Lung (tissue), 12 donors: ENCODE measurements around the gene ISLR. TPM values are rescaled to one million over a fixed set of nuclear protein-coding genes. Genes with fewer than 3 reads are reported as not detected.

Experiments used
- ATAC-seq: fragments of 200-7000 bp; cut with Tn5 transposase; one replicate; pipeline ENCODE4 v1.9.1; 2020; ENCODE audit warnings: moderate number of reproducible peaks; ENCODE audit not compliant: insufficient read depth, low FRiP score
- DNase-seq, 3 donors: peaks; one replicate each; pipeline ENCODE4 v3.0.0-alpha.2; 2013 to 2017
- H3K27ac ChIP-seq, 2 donors: one replicate each; pipeline ENCODE4 v1.5.1; 2013; ENCODE audit warnings: mild to moderate bottlenecking in 2 of 2, moderate library complexity in 2 of 2, control low read depth in 1 of 2, inconsistent platforms in 1 of 2, low read depth in 1 of 2, low read length in 1 of 2
- H3K27me3 ChIP-seq, 3 donors: one replicate each; pipeline ENCODE4 v1.5.1; 2013; ENCODE audit warnings: low read length in 2 of 3; ENCODE audit not compliant: control insufficient read depth in 3 of 3, insufficient read depth in 3 of 3
- H3K36me3 ChIP-seq, 4 donors: one replicate each; pipeline ENCODE4 v1.5.1; 2013; ENCODE audit warnings: low read length in 4 of 4, mild to moderate bottlenecking in 1 of 4, moderate library complexity in 1 of 4; ENCODE audit not compliant: control insufficient read depth in 4 of 4, insufficient read depth in 4 of 4
- H3K4me1 ChIP-seq, 5 donors: one replicate each; pipeline ENCODE4 v1.5.1; 2013; ENCODE audit warnings: low read length in 5 of 5, mild to moderate bottlenecking in 2 of 5, moderate library complexity in 1 of 5; ENCODE audit not compliant: control insufficient read depth in 5 of 5, insufficient read depth in 5 of 5
- H3K4me3 ChIP-seq: one replicate; pipeline ENCODE4 v1.5.1; 2013; ENCODE audit warnings: mild to moderate bottlenecking, control low read depth, moderate library complexity
- H3K9ac ChIP-seq, 2 donors: one replicate each; pipeline ENCODE4 v1.5.1; 2013; ENCODE audit warnings: low read length in 2 of 2, control low read depth in 1 of 2; ENCODE audit not compliant: insufficient read depth in 1 of 2
- H3K9me3 ChIP-seq, 4 donors: one replicate each; pipeline ENCODE4 v1.5.1; 2013; ENCODE audit warnings: low read length in 3 of 4, mild to moderate bottlenecking in 1 of 4, moderate library complexity in 1 of 4; ENCODE audit not compliant: control insufficient read depth in 4 of 4, insufficient read depth in 3 of 4
- CTCF ChIP-seq: IDR thresholded peaks from 2 replicates; pipeline ENCODE4 v1.5.1; 2012; ENCODE audit warnings: mild to moderate bottlenecking; ENCODE audit errors: control extremely low read depth, extremely low read depth
- WGBS, 2 donors: extraction: QIAGEN DNeasy Blood & Tissue Kit; methylation state at CpG; one replicate each; pipeline ENCODE4 v1.1.7; 2013; 5-methylcytosine and 5-hydroxymethylcytosine counted together
- polyA plus RNA-seq, 2 donors: library from polyadenylated mRNA; stranded (reverse); fragments of 200-250 nt; gene quantifications; one replicate each; pipeline ENCODE4 v1.2.1, GENCODE V29; 2013
- total RNA-seq, 2 donors: library from RNA; depleted of rRNA in 1 of 2; stranded (reverse); fragments of >200 nt in 1 of 2; gene quantifications; one replicate each; pipeline ENCODE4 v1.2.1, GENCODE V29; 2014 to 2021
- donor health status: control.
- donor health status: control.
- donor health status: Bipolar disorder and iron deficiency.
- donor health status: healthy.
- donor health status: DM: yes; HTN: yes; CAD: no.

Gene ISLR
- total and polyA plus RNA-seq, 4 donors, result 2.8 to 30.4 (median 14.2) TPM

DNA sequence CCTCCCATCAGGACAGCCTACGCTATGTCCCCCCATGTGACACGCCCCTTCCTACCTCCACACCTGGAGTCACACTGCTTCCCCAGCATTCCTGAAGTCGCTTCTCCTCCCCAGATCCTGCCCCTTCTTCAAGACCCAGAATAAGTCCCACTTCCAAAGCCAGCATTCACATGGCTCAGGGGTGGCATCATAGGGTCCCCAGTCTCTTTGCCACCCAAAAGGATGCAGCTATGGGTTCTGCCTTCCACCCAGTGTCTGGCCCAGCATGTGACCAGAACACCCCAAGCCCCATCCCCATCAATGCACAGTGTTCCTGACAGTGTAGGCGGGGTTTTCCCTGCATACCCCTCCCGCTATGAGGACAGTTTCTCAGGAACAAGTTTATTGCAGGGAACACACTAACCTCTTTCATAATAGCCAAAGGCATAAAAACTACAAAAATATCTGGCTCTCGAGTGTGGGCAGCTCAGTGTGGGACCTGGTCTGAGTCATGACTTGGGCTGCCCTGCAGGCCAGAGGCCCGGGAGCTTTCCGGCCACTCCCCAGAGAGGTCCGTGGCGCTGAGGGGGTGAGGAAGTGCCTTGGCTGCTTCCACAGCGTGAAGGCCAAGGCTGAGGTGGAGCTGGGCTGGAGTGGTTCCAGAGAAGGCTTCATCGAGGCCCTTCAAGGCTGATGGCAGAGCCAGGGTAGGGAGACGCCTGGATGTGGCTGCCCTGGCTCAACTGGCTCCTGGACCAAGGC is 5.8 kb downstream of the ISLR start:
- peaks cover 0 to 63% (median 20%) of the 10 kb centered on the region in 5 donors for H3K4me1 ChIP-seq
- no peak for TF ChIP-seq CTCF

DNA sequence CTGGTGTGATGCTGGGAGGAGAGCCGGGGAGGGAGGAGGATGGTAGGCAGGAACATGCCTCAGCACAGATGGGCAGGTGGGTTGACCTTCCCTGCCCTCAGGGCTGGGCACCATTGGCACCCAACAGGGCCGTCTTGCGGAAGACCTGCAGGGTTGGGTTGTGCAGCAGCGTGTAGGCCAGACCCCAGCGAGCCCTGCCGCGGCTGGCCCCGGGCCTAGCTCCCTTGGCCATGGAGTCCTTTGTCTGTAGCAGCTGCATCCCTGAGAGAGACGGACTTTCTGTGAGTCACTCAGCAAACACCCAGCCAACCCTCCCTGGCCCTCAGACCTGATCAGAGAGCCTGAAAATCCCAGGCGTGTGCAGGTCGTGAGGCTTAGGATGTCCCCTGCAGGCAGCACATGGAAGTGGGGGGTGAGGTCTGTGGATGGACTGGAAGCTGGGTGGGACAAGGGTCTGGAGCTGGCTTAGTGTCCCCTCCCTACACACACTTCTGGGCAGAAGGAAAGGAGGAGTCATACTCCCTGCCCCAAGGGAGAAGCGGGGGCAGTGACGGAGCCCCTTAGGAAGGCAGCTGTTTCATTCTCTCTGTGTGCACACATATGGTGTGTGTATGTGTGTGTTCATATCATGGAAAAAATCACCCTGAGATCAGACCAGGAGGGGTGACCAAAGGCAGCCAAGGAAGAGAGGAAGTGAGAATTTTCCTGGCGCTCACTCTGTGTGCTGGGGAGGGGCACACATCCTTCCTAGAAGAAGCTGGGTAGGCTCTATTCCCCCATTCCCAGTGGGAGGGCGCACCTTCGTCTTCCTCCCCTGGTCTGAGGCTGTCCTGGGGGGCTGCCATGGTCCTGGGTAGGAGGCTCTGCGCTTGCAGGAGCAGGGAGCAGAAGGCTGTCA is 6.7 kb downstream of the ISLR start:
- H3K27ac ChIP-seq, result peak overlapping the region; percentile 34 to 58
- 67 to 82% methylated on average over 17 of the region's 17 CpGs for WGBS, 2 donors
- H3K4me3 ChIP-seq, result no peak overlapping the region

More for the DNA sequence above, 5.8 kb downstream of the ISLR start:
- WGBS, 2 donors, result 54 to 66% methylated on average over 13 of the region's 13 CpGs
- Histone ChIP-seq H3K9me3 (no peaks in the 10 kb centered on the region), H3K4me3 (no peak overlapping the region), H3K27me3 (no peaks in the 10 kb centered on the region), H3K27ac (peak overlapping the region; percentile 58 to 63), H3K9ac (no peak overlapping the region), H3K36me3 (peaks cover 0 to 8% (median 0%) of the 10 kb centered on the region in 4 donors)
- DNase-seq (peak in 2 of 3 donors; percentile 26 to 60), ATAC-seq (peak; percentile 84)

DNA sequence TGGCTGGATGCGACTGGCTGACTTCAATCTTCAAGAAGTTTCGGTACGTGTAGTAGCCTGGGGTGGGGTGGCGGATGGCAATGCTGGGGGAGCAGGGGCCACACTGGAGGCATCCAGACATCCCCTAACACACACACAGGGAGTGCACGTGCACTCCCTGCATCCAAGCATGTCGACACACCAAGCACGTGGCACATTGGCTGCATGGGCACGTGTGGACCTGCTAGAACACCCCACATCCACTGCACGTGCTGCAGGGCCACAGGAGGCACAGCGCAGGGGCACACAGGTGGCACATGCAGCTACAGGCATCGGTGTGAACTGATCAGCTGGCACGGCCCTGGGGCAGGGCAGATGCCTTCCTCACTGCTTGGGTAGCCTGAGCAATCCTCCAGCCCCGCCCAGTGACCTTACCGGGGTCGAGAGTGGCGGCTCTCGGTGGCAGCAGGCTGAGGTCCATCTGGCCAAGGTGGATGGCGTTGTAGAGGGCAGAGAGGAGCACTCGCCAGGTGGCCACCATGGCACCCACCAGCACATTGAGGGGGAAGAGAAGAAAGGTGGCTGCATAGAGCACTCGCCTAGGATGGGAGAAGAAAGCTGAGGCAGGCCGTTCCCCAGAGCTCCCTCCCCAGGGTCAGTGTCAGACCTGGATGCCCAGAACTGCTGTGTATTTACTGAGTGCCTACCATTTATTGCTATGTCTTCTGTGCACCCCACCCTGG is 7.5 kb downstream of the ISLR start:
- ATAC-seq (no peak), DNase-seq (peak in 1 of 3 donors; percentile 8)
- peaks cover 0 to 46% (median 15%) of the 10 kb centered on the region in 5 donors for H3K4me1 ChIP-seq
- H3K27me3 ChIP-seq, result no peaks in the 10 kb centered on the region
- 78 to 89% methylated on average over 21 of the region's 21 CpGs for WGBS, 2 donors
- H3K9ac ChIP-seq, result no peak overlapping the region
- TF ChIP-seq CTCF, result no peak
- peak overlapping the region in 1 of 2 donors; percentile 14 for H3K27ac ChIP-seq
- H3K36me3 ChIP-seq, result no peaks in the 10 kb centered on the region
- H3K9me3 ChIP-seq, result no peaks in the 10 kb centered on the region
- H3K4me3 ChIP-seq, result no peak overlapping the region

More for the DNA sequence above, 6.7 kb downstream of the ISLR start:
- H3K36me3 ChIP-seq, result peaks cover 0 to 7% (median 0%) of the 10 kb centered on the region in 4 donors
- DNase-seq, result peak in 2 of 3 donors; percentile 12 to 64
- H3K27me3 ChIP-seq, result no peaks in the 10 kb centered on the region
- no peak overlapping the region for H3K9ac ChIP-seq
- TF ChIP-seq CTCF, result no peak
- ATAC-seq, result peak; percentile 16
- H3K4me1 ChIP-seq, result peaks cover 0 to 54% (median 15%) of the 10 kb centered on the region in 5 donors
- H3K9me3 ChIP-seq, result no peaks in the 10 kb centered on the region
